ENCODE data around the gene RFESD.

DNA sequence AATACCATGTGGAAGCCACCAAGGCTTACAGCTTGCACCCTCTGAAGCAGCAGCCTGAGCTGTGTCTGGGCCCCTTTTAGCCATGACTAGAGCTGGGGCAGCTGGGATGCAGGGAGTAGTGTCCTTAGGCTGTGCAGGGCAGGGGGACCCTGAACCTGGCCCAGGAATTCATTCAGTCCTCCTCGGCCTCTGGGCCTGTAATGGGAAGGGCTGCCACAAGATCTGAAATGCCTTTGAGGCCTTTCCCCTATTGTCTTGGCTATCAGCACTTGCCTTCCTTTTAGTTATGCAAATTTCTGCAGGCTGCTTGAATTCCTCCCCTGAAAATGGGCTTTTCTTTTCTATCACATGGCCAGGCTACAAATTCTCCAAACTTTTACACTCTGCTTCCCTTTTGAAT, 17.6 kb upstream of the RFESD start:
- TF ChIP-seq, protein P1, sequence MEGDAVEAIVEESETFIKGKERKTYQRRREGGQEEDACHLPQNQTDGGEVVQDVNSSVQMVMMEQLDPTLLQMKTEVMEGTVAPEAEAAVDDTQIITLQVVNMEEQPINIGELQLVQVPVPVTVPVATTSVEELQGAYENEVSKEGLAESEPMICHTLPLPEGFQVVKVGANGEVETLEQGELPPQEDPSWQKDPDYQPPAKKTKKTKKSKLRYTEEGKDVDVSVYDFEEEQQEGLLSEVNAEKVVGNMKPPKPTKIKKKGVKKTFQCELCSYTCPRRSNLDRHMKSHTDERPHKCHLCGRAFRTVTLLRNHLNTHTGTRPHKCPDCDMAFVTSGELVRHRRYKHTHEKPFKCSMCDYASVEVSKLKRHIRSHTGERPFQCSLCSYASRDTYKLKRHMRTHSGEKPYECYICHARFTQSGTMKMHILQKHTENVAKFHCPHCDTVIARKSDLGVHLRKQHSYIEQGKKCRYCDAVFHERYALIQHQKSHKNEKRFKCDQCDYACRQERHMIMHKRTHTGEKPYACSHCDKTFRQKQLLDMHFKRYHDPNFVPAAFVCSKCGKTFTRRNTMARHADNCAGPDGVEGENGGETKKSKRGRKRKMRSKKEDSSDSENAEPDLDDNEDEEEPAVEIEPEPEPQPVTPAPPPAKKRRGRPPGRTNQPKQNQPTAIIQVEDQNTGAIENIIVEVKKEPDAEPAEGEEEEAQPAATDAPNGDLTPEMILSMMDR (IDR thresholded peaks at IDR 0.05) = no peak
- TF ChIP-seq POLR2A (IDR thresholded peaks at IDR 0.05) (no peak), EP300 (IDR thresholded peaks at IDR 0.05) (no peak), POLR2AphosphoS5 (IDR thresholded peaks at IDR 0.05) (no peak)

Data from stomach (tissue), 4 donors.